Thyroid gland (tissue), 4 donors: ENCODE data around the gene ACSS3. TPM values are rescaled to one million over a fixed set of nuclear protein-coding genes. Genes with fewer than 3 reads are reported as not detected.
A peak's percentile ranks its signal among the peaks of the same experiment; 100 is the strongest.
"Not testable (repeated sequence)": the region's sequence is repeated elsewhere in the genome, so short reads cannot be mapped to it uniquely, and the experiment has no call there.

Experiments
- DNase-seq, 2 donors: peaks; one replicate each; pipeline ENCODE4 v3.0.0-alpha.2; 2019
- H3K27ac ChIP-seq, 3 donors: fragments of 200-600 bp; sonication (generic); 1 replicate in 2 of 3; 2 replicates in 1 of 3; pipeline ENCODE4 v1.5.1; 2016 to 2019; ENCODE audit warnings: mild to moderate bottlenecking in 1 of 3, moderate library complexity in 1 of 3
- H3K27me3 ChIP-seq: fragments of 200-600 bp; sonication (generic); one replicate; pipeline ENCODE4 v1.5.1; 2019
- H3K36me3 ChIP-seq, 2 donors: fragments of 200-600 bp; sonication (generic); one replicate each; pipeline ENCODE4 v1.5.1; 2016 to 2019
- H3K4me1 ChIP-seq, 2 donors: fragments of 200-600 bp; sonication (generic); one replicate each; pipeline ENCODE4 v1.5.1; 2017 to 2019
- H3K4me3 ChIP-seq, 3 donors: fragments of 200-600 bp; sonication (generic); replicated peaks in 1 of 3; 1 replicate in 2 of 3; 2 replicates in 1 of 3; pipeline ENCODE4 v1.5.1; 2016; ENCODE audit warnings: mild to moderate bottlenecking in 1 of 3
- H3K9me3 ChIP-seq: fragments of 200-600 bp; sonication (generic); one replicate; pipeline ENCODE4 v1.5.1; 2017
- CTCF ChIP-seq, 6 experiments: fragments of 200-600 bp in 3 of 6; fragments of 450-650 bp in 3 of 6; sonication (generic) in 3 of 6; IDR thresholded peaks; one replicate each; pipeline ENCODE4 v1.5.1; 2016 to 2019; ENCODE audit warnings: antibody characterized with exemption in 6 of 6, mild to moderate bottlenecking in 2 of 6, inconsistent platforms in 1 of 6, moderate library complexity in 1 of 6
- POLR2A ChIP-seq, 2 donors: fragments of 450-650 bp; IDR thresholded peaks; one replicate each; pipeline ENCODE4 v1.6.1; 2017; ENCODE audit warnings: antibody characterized with exemption in 2 of 2, mild to moderate bottlenecking in 2 of 2, moderate library complexity in 1 of 2
- WGBS, 2 donors: methylation state at CpG; one replicate each; pipeline ENCODE4 v1.1.5; 2017; 5-methylcytosine and 5-hydroxymethylcytosine counted together
- intact Hi-C: fragments of 100-400 bp; cut with DNase I; formaldehyde crosslinking; loops from one replicate; pipeline ENCODE4 v1.15.1; 2023
- total RNA-seq, 4 donors: library from RNA; depleted of rRNA; stranded (reverse); fragments of >200 nt; gene quantifications; one replicate each; pipeline ENCODE4 v1.2.3, GENCODE V29; 2016

Gene ACSS3
- 10 to 100 TPM; 32.5 to 63.8 (median 41.0) TPM for total RNA-seq

- Histone ChIP-seq H3K27me3 (no peaks in the 10 kb centered on the region), H3K36me3 (no peaks in the 10 kb centered on the region), H3K4me1 (peaks cover 8 to 10% of the 10 kb centered on the region in 2 donors), H3K9me3 (no peaks in the 10 kb centered on the region), H3K27ac (peak within 1 kb of the TSS; percentile 64 to 84 (median 67)), H3K4me3 (peak within 1 kb of the TSS; percentile 7 to 90 (median 61))
- intact Hi-C loops = no loop called here
- TF ChIP-seq POLR2A (IDR thresholded peaks at IDR 0.05) (peak in 1 of 2 donors; percentile 61), CTCF (IDR thresholded peaks at IDR 0.05) (no peak)
- peak; percentile 81 to 85 for DNase-seq
- WGBS, 2 donors = 1% methylated on average over 22 to 29 of the region's 49 CpGs
Observed at GRCh38 chr12:81077686-81078441, at the start of gene ACSS3. Gene ACSS3, plus strand, starts transcription at chr12:81078079. Its CDS starts 42 bp downstream, at chr12:81078121.

DNA sequence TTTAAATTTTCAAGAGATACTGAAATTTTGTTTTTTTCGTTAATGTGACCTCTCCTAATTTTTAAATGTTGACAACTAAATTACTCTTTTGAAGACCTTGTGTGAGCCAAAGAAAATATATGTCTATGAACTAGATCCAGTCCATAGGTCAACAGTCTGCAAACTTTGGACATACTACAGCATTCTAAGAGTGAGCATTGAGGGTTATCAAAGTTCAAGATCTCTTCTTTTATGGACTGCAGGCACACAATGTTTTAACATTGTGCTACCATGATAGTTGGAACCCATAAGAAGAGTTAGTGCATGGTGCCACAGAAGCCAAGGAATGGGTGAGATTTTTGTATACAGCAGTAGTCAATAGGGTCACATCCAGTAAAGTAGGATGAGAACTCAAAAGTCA is 43.0 kb upstream of the ACSS3 start:
- Histone ChIP-seq H3K4me3 (no peak overlapping the region), H3K4me1 (no peaks in the 10 kb centered on the region), H3K36me3 (no peaks in the 10 kb centered on the region), H3K9me3 (no peaks in the 10 kb centered on the region), H3K27me3 (no peaks in the 10 kb centered on the region), H3K27ac (no peak overlapping the region)
- intact Hi-C loops = no loop called here
- TF ChIP-seq CTCF (IDR thresholded peaks at IDR 0.05) = no peak
- 72 to 79% methylated on average over 1 of the region's 1 CpG for WGBS, 2 donors
- no peak for DNase-seq

DNA sequence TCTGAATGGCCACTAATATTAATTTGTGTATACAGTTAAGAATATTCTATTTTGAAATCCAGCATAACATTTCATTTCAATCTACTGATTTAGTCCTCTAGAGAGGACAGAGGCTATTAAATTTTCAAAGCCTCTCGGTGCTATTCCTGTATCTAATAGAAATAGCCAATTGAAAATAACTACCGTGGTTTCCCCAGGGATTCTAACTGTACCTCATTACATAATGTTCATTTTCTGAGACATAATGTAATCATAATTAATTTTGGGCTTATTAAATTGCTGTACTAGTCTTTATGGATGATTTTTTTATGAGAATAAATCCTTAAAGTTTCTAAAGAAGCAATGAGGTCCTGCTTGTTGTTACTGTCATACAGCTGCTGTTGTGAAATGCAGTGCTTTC is 38.6 kb upstream of the ACSS3 start:
- Histone ChIP-seq H3K4me1 (no peaks in the 10 kb centered on the region), H3K27me3 (no peaks in the 10 kb centered on the region), H3K36me3 (no peaks in the 10 kb centered on the region), H3K4me3 (no peak overlapping the region), H3K27ac (no peak overlapping the region), H3K9me3 (no peaks in the 10 kb centered on the region)
- 76 to 79% methylated on average over 2 of the region's 2 CpGs for WGBS, 2 donors
- intact Hi-C loops = no loop called here
- TF ChIP-seq POLR2A (IDR thresholded peaks at IDR 0.05) = no peak
- TF ChIP-seq CTCF (IDR thresholded peaks at IDR 0.05) = no peak
- DNase-seq = no peak

- H3K9me3 ChIP-seq = no peaks in the 10 kb centered on the region
- no peak for DNase-seq
- no peaks in the 10 kb centered on the region for H3K36me3 ChIP-seq
- 95 to 96% methylated on average over 1 of the region's 1 CpG for WGBS, 2 donors
- no peak overlapping the region for H3K4me3 ChIP-seq
- intact Hi-C loops = no loop called here
- H3K27me3 ChIP-seq = no peaks in the 10 kb centered on the region
- H3K4me1 ChIP-seq = no peaks in the 10 kb centered on the region
- H3K27ac ChIP-seq = no peak overlapping the region
- TF ChIP-seq POLR2A (IDR thresholded peaks at IDR 0.05) (no peak), CTCF (IDR thresholded peaks at IDR 0.05) (no peak)
Observed at GRCh38 chr12:81043979-81044740, 33.7 kb upstream of the ACSS3 start.

GRCh38 chr12:81064971-81065370 is 12.9 kb upstream of the ACSS3 start:
- 89 to 98% methylated on average over 8 to 11 of the region's 11 CpGs for WGBS, 2 donors
- DNase-seq, H3K4me3 ChIP-seq, H3K36me3 ChIP-seq, H3K4me1 ChIP-seq, intact Hi-C loops, H3K27me3 ChIP-seq, H3K27ac ChIP-seq, H3K9me3 ChIP-seq: not testable (repeated sequence)
